Thyroid gland (tissue), 4 donors: ENCODE measurements around the gene ZFAND3. TPM values are rescaled to one million over a fixed set of nuclear protein-coding genes. Genes with fewer than 3 reads are reported as not detected.

Experiments
- DNase-seq, 2 donors: peaks; one replicate each; pipeline ENCODE4 v3.0.0-alpha.2; 2019
- H3K27ac ChIP-seq, 3 donors: fragments of 200-600 bp; sonication (generic); 1 replicate in 2 of 3; 2 replicates in 1 of 3; pipeline ENCODE4 v1.5.1; 2016 to 2019; ENCODE audit warnings: mild to moderate bottlenecking in 1 of 3, moderate library complexity in 1 of 3
- H3K27me3 ChIP-seq: fragments of 200-600 bp; sonication (generic); one replicate; pipeline ENCODE4 v1.5.1; 2019
- H3K36me3 ChIP-seq, 2 donors: fragments of 200-600 bp; sonication (generic); one replicate each; pipeline ENCODE4 v1.5.1; 2016 to 2019
- H3K4me1 ChIP-seq, 2 donors: fragments of 200-600 bp; sonication (generic); one replicate each; pipeline ENCODE4 v1.5.1; 2017 to 2019
- H3K4me3 ChIP-seq, 3 donors: fragments of 200-600 bp; sonication (generic); replicated peaks in 1 of 3; 1 replicate in 2 of 3; 2 replicates in 1 of 3; pipeline ENCODE4 v1.5.1; 2016; ENCODE audit warnings: mild to moderate bottlenecking in 1 of 3
- H3K9me3 ChIP-seq: fragments of 200-600 bp; sonication (generic); one replicate; pipeline ENCODE4 v1.5.1; 2017
- CTCF ChIP-seq, 6 experiments: fragments of 200-600 bp in 3 of 6; fragments of 450-650 bp in 3 of 6; sonication (generic) in 3 of 6; IDR thresholded peaks; one replicate each; pipeline ENCODE4 v1.5.1; 2016 to 2019; ENCODE audit warnings: antibody characterized with exemption in 6 of 6, mild to moderate bottlenecking in 2 of 6, inconsistent platforms in 1 of 6, moderate library complexity in 1 of 6
- POLR2A ChIP-seq, 2 donors: fragments of 450-650 bp; IDR thresholded peaks; one replicate each; pipeline ENCODE4 v1.6.1; 2017; ENCODE audit warnings: antibody characterized with exemption in 2 of 2, mild to moderate bottlenecking in 2 of 2, moderate library complexity in 1 of 2
- WGBS, 2 donors: methylation state at CpG; one replicate each; pipeline ENCODE4 v1.1.5; 2017; 5-methylcytosine and 5-hydroxymethylcytosine counted together
- intact Hi-C: fragments of 100-400 bp; cut with DNase I; formaldehyde crosslinking; loops from one replicate; pipeline ENCODE4 v1.15.1; 2023
- total RNA-seq, 4 donors: library from RNA; depleted of rRNA; stranded (reverse); fragments of >200 nt; gene quantifications; one replicate each; pipeline ENCODE4 v1.2.3, GENCODE V29; 2016

The ZFAND3 gene
- total RNA-seq, 4 donors from 2014 or later, result 41.3 to 57.7 (median 55.9) TPM

- 87 to 93% methylated on average over 2 of the region's 2 CpGs for WGBS, 2 donors
- no peak for DNase-seq
- H3K9me3 ChIP-seq, result no peaks in the 10 kb centered on the region
- no peak overlapping the region for H3K4me3 ChIP-seq
- no peak for TF ChIP-seq CTCF (IDR thresholded peaks at IDR 0.05)
- peaks cover 6 to 8% of the 10 kb centered on the region in 2 donors for H3K4me1 ChIP-seq
- no peak overlapping the region for H3K27ac ChIP-seq
- intact Hi-C loops, result no loop called here
- H3K36me3 ChIP-seq, result no peaks in the 10 kb centered on the region
- H3K27me3 ChIP-seq, result no peaks in the 10 kb centered on the region
Observed at GRCh38 chr6:38178584-38178886, 359.0 kb downstream of the ZFAND3 start.

GRCh38 chr6:38179300-38179699, 359.8 kb downstream of the ZFAND3 start:
- Histone ChIP-seq H3K4me3 (no peak overlapping the region), H3K9me3 (no peaks in the 10 kb centered on the region), H3K36me3 (no peaks in the 10 kb centered on the region), H3K27me3 (no peaks in the 10 kb centered on the region), H3K4me1 (peaks cover 6 to 8% of the 10 kb centered on the region in 2 donors), H3K27ac (no peak overlapping the region)
- TF ChIP-seq POLR2A (IDR thresholded peaks at IDR 0.05), result no peak
- no peak for TF ChIP-seq CTCF (IDR thresholded peaks at IDR 0.05)
- WGBS, 2 donors, result 95 to 98% methylated on average over 5 to 7 of the region's 7 CpGs
- intact Hi-C loops, result no loop called here
- no peak for DNase-seq

GRCh38 chr6:38179794-38180430, 360.4 kb downstream of the ZFAND3 start:
- no peak for DNase-seq
- Histone ChIP-seq H3K4me1 (peaks cover 6 to 8% of the 10 kb centered on the region in 2 donors), H3K4me3 (no peak overlapping the region), H3K27me3 (no peaks in the 10 kb centered on the region), H3K27ac (no peak overlapping the region), H3K9me3 (no peaks in the 10 kb centered on the region), H3K36me3 (no peaks in the 10 kb centered on the region)
- intact Hi-C loops, result no loop called here
- TF ChIP-seq CTCF (IDR thresholded peaks at IDR 0.05) (no peak), POLR2A (IDR thresholded peaks at IDR 0.05) (no peak)
- 89 to 96% methylated on average over 12 of the region's 12 CpGs for WGBS, 2 donors

- no peak overlapping the region for H3K4me3 ChIP-seq
- WGBS, 2 donors, result 88 to 91% methylated on average over 12 of the region's 12 CpGs
- no peak for TF ChIP-seq POLR2A (IDR thresholded peaks at IDR 0.05)
- H3K27me3 ChIP-seq, result no peaks in the 10 kb centered on the region
- peaks cover 6 to 8% of the 10 kb centered on the region in 2 donors for H3K4me1 ChIP-seq
- intact Hi-C loops, result no loop called here
- DNase-seq, result no peak
- no peaks in the 10 kb centered on the region for H3K36me3 ChIP-seq
- no peak overlapping the region for H3K27ac ChIP-seq
- no peaks in the 10 kb centered on the region for H3K9me3 ChIP-seq
Observed at GRCh38 chr6:38180586-38180985, 361.1 kb downstream of the ZFAND3 start.

- Histone ChIP-seq H3K36me3 (no peaks in the 10 kb centered on the region), H3K4me3 (no peak overlapping the region), H3K4me1 (peaks cover 0 to under 1% of the 10 kb centered on the region in 2 donors), H3K27me3 (no peaks in the 10 kb centered on the region), H3K27ac (no peak overlapping the region), H3K9me3 (no peaks in the 10 kb centered on the region)
- intact Hi-C loops, result no loop called here
- 91 to 99% methylated on average over 5 of the region's 6 CpGs for WGBS, 2 donors
- TF ChIP-seq POLR2A (IDR thresholded peaks at IDR 0.05), result no peak
- no peak for TF ChIP-seq CTCF (IDR thresholded peaks at IDR 0.05)
- no peak for DNase-seq
Observed at GRCh38 chr6:38182426-38182825, 362.9 kb downstream of the ZFAND3 start.
